Endothelial cell of umbilical vein (primary cell): ENCODE results near the gene POLR1H. TPM values are rescaled to one million over a fixed set of nuclear protein-coding genes. Genes with fewer than 3 reads are reported as not detected.

ENCODE experiments used
- BruUV-seq: library from RNA; stranded (reverse); fragments of 400-500 nt; replicated peaks from 2 replicates; lab custom pipeline; 2021; lab: Mats Ljungman, UMichigan
- CTCF ChIA-PET: fragments of 300-600, 350-600 bp; sonication (Branson Sonifier 250); formaldehyde crosslinking; loops from one replicate; lab custom pipeline; 2021; ENCODE audit warnings: antibody characterized with exemption, inconsistent platforms; lab: Charles Lee
- POLR2A ChIA-PET: fragments of 300-600, 350-600 bp; sonication (Branson Sonifier 250); formaldehyde crosslinking; loops from one replicate; lab custom pipeline; 2021; ENCODE audit warnings: antibody characterized with exemption, inconsistent platforms; lab: Charles Lee
- DNase-seq: peaks from one replicate; pipeline ENCODE4 v3.0.0-alpha.2; 2011; ENCODE audit warnings: low read depth, low spot score
- FAIRE-seq: peaks from 2 replicates; lab custom pipeline; 2011; peaks lifted over from hg19 to GRCh38; lab: Jason Lieb, UNC
- H2AFZ ChIP-seq: 2 replicates; pipeline ENCODE4 v1.6.0; 2012; ENCODE audit warnings: low read depth, low read length, control low read depth, inconsistent platforms
- H3K27ac ChIP-seq: 2 replicates; pipeline ENCODE4 v1.5.1; 2011; ENCODE audit warnings: low read depth, mild to moderate bottlenecking, control low read depth, low read length, moderate library complexity; ENCODE audit not compliant: insufficient read depth
- H3K27me3 ChIP-seq, 2 experiments: 2 replicates each; pipeline versions ENCODE4 v1.6.0 to v1.6.1; 2011; ENCODE audit warnings: low read length in 2 of 2, mixed read lengths in 1 of 2; ENCODE audit not compliant: control insufficient read depth in 2 of 2, insufficient read depth in 2 of 2
- H3K36me3 ChIP-seq, 2 experiments: 2 replicates in 1 of 2; 3 replicates in 1 of 2; pipeline ENCODE4 v1.5.1; 2011; ENCODE audit warnings: low read length in 2 of 2, mild to moderate bottlenecking in 1 of 2, moderate library complexity in 1 of 2; ENCODE audit not compliant: control insufficient read depth in 2 of 2, insufficient read depth in 2 of 2; ENCODE audit errors: extremely low read depth in 1 of 2
- H3K4me1 ChIP-seq: 3 replicates; pipeline ENCODE4 v1.5.1; 2011; ENCODE audit warnings: mild to moderate bottlenecking, low read length; ENCODE audit not compliant: control insufficient read depth, insufficient read depth; ENCODE audit errors: extremely low read depth
- H3K4me2 ChIP-seq: 2 replicates; pipeline ENCODE4 v1.6.1; 2011; ENCODE audit warnings: low read length, control low read depth, mixed read lengths; ENCODE audit not compliant: insufficient read depth
- H3K4me3 ChIP-seq, 3 experiments: fragments of 200-600 bp in 1 of 3; sonication (generic), shearing (Covaris generic) in 1 of 3; replicated peaks in 1 of 3; 2 replicates each; pipeline ENCODE4 v1.5.1; 2011 to 2016; ENCODE audit warnings: control low read depth in 3 of 3, low read length in 3 of 3, mild to moderate bottlenecking in 2 of 3, inconsistent platforms in 1 of 3, low read depth in 1 of 3, moderate library complexity in 1 of 3; ENCODE audit not compliant: insufficient read depth in 1 of 3
- H3K79me2 ChIP-seq: 2 replicates; pipeline ENCODE4 v1.6.0; 2012; ENCODE audit warnings: low read length, inconsistent platforms; ENCODE audit not compliant: control insufficient read depth, insufficient read depth
- H3K9ac ChIP-seq: replicated peaks from 2 replicates; pipeline ENCODE3; 2011; ENCODE audit warnings: low read length, control low read depth; ENCODE audit not compliant: insufficient read depth; ENCODE audit errors: extremely low read depth
- H3K9me1 ChIP-seq: replicated peaks from 3 replicates; pipeline ENCODE4 v1.6.0; 2011; ENCODE audit warnings: mild to moderate bottlenecking, low read length; ENCODE audit not compliant: control insufficient read depth, insufficient read depth; ENCODE audit errors: extremely low read depth
- H3K9me3 ChIP-seq: replicated peaks from 2 replicates; pipeline ENCODE4 v1.5.1; 2012; ENCODE audit warnings: low read length, inconsistent platforms; ENCODE audit not compliant: control insufficient read depth, insufficient read depth
- H4K20me1 ChIP-seq: replicated peaks from 2 replicates; pipeline ENCODE3; 2011; ENCODE audit warnings: mild to moderate bottlenecking, low read length; ENCODE audit not compliant: control insufficient read depth, insufficient read depth; ENCODE audit errors: extremely low read depth
- CTCF ChIP-seq, 2 donors: IDR thresholded peaks; 1 replicate in 1 of 2; 2 replicates in 1 of 2; pipeline ENCODE4 v1.5.1; 2011; ENCODE audit warnings: low read length in 2 of 2, mild to moderate bottlenecking in 2 of 2, moderate library complexity in 2 of 2, control low read depth in 1 of 2, inconsistent platforms in 1 of 2, low read depth in 1 of 2; ENCODE audit not compliant: insufficient read depth in 1 of 2; ENCODE audit errors: extremely low read depth in 1 of 2
- EZH2 ChIP-seq: IDR thresholded peaks from 2 replicates; pipeline ENCODE4 v1.6.1; 2012; ENCODE audit warnings: borderline replicate concordance, low read depth, mild to moderate bottlenecking, moderate library complexity, low read length, inconsistent platforms; ENCODE audit not compliant: severe bottlenecking
- FOS ChIP-seq: IDR thresholded peaks from 2 replicates; pipeline ENCODE4 v1.6.1; 2011; ENCODE audit warnings: mild to moderate bottlenecking, low read length, moderate library complexity, borderline replicate concordance; ENCODE audit not compliant: insufficient read depth
- GATA2 ChIP-seq: IDR thresholded peaks from 2 replicates; pipeline ENCODE4 v1.7.0; 2011; ENCODE audit warnings: low read depth, mild to moderate bottlenecking, moderate library complexity, mixed read lengths, low read length; ENCODE audit not compliant: insufficient read length, insufficient read depth
- JUN ChIP-seq: IDR thresholded peaks from 2 replicates; pipeline ENCODE4 v1.6.1; 2011; ENCODE audit warnings: borderline replicate concordance, low read depth; ENCODE audit not compliant: insufficient read length, insufficient read depth
- MAX ChIP-seq: IDR thresholded peaks from 2 replicates; pipeline ENCODE4 v1.6.1; 2011; ENCODE audit not compliant: insufficient read depth, insufficient read length
- POLR2A ChIP-seq: IDR thresholded peaks from 2 replicates; pipeline ENCODE4 v1.6.1; 2012; ENCODE audit warnings: low read depth, mild to moderate bottlenecking, control low read depth, low read length
- POLR2AphosphoS5 ChIP-seq: IDR thresholded peaks from 2 replicates; pipeline ENCODE4 v1.6.1; 2012; ENCODE audit warnings: low read depth, mild to moderate bottlenecking, control low read depth, low read length, moderate library complexity; ENCODE audit not compliant: insufficient read depth
- dilution Hi-C: fragments of 300-500 bp; cut with MboI; formaldehyde crosslinking; loops from one replicate; pipeline ENCODE4 v1.15.0; 2019; ENCODE audit warnings: low sequenced_read_pairs; ENCODE audit not compliant: extremely low pct_ligation_motif_present
- intact Hi-C: fragments of 100-400 bp; cut with micrococcal nuclease; formaldehyde crosslinking; loops from one replicate; pipeline ENCODE4 v1.10.0; 2022
- polyA plus RNA-seq, 4 experiments: library from polyadenylated mRNA; depleted of rRNA in 3 of 4; stranded (reverse) in 3 of 4; unstranded in 1 of 4; fragments of >200 nt; gene quantifications; 2 replicates each; pipeline versions ENCODE4 v1.2.1 to v1.2.3, GENCODE V29; 2011 to 2012; ENCODE audit warnings: missing spikeins in 1 of 4
- total RNA-seq: library from RNA; stranded (reverse); gene quantifications from 2 replicates; pipeline ENCODE4 v1.2.3, GENCODE V29; 2021

POLR1H gene
- total and polyA plus RNA-seq, 2 donors (not counting 3 experiments of a cell fraction or from before 2014, with no cell fraction given), result 32.5 to 65.3 TPM

- no peaks in the 10 kb centered on the region for H3K4me1 ChIP-seq
- H3K27me3 ChIP-seq, result no peaks in the 10 kb centered on the region
- H3K4me3 ChIP-seq, result no peak overlapping the region
- DNase-seq (no peak), FAIRE-seq (no peak)
- no peak overlapping the region for H3K4me2 ChIP-seq
- ChIA-PET POLR2A (no interaction called here), CTCF (interaction anchor here (1.8 kb wide), 1 partner anchor 85 kb away, joined by 4 read pairs; no protein-coding TSS in a partner anchor)
- dilution Hi-C loops, result no loop called here
- BruUV-seq, result no TSS peak
- H3K9me3 ChIP-seq, result no peaks in the 10 kb centered on the region
- H4K20me1 ChIP-seq, result no peaks in the 10 kb centered on the region
- TF ChIP-seq CTCF (IDR thresholded peaks at IDR 0.05; ENCODE audit: extremely low read depth in 1 of 2, insufficient read depth in 1 of 2, low read depth in 1 of 2, low read length in 2 of 2) (no peak), MAX (no peak), GATA2 (no peak), EZH2 (no peak), FOS (no peak), POLR2A (no peak), JUN (no peak), POLR2AphosphoS5 (no peak)
- no peaks in the 10 kb centered on the region for H3K79me2 ChIP-seq
- H3K27ac ChIP-seq, result no peak overlapping the region
- intact Hi-C loops, result no loop called here
- no peaks in the 10 kb centered on the region for H3K9me1 ChIP-seq
- no peaks in the 10 kb centered on the region for H3K36me3 ChIP-seq
- no peak overlapping the region for H2AFZ ChIP-seq
- H3K9ac ChIP-seq, result no peak overlapping the region
These were observed 13.8 kb upstream of the POLR1H start for GRCh38 chr6:30047220-30047619.
